Measurements from ENCODE around the gene MRFAP1L1.
"Not testable (repeated sequence)": the region's sequence is repeated elsewhere in the genome, so short reads cannot be mapped to it uniquely, and the experiment has no call there.

Gene MRFAP1L1

GRCh38 chr4:6686104-6686787, 23.4 kb downstream of the MRFAP1L1 start:
- no peak for DNase-seq

GRCh38 chr4:6684656-6685055, 25.0 kb downstream of the MRFAP1L1 start:
- no peak for DNase-seq

GRCh38 chr4:6682862-6683590, 26.6 kb downstream of the MRFAP1L1 start:
- no peak for DNase-seq

- DNase-seq = no peak
These were observed 28.5 kb downstream of the MRFAP1L1 start for GRCh38 chr4:6681191-6681590.

- DNase-seq = no peak
These were observed 29.2 kb downstream of the MRFAP1L1 start for GRCh38 chr4:6680372-6681034.

- no peak for DNase-seq
These were observed 32.7 kb downstream of the MRFAP1L1 start for GRCh38 chr4:6676722-6677558.

- DNase-seq = peak; percentile 28
These were observed 35.0 kb downstream of the MRFAP1L1 start for GRCh38 chr4:6674500-6675149.

- peak; percentile 82 for DNase-seq
These were observed 35.8 kb downstream of the MRFAP1L1 start for GRCh38 chr4:6673660-6674499.

GRCh38 chr4:6673191-6673659, 36.4 kb downstream of the MRFAP1L1 start:
- DNase-seq = not testable (repeated sequence)

- not testable (repeated sequence) for DNase-seq
These were observed 37.0 kb downstream of the MRFAP1L1 start for GRCh38 chr4:6672541-6673190.

- no peak for DNase-seq
These were observed 37.5 kb downstream of the MRFAP1L1 start for GRCh38 chr4:6672131-6672530.

GRCh38 chr4:6671648-6672047, 38.0 kb downstream of the MRFAP1L1 start:
- no peak for DNase-seq

- no peak for DNase-seq
These were observed 41.3 kb downstream of the MRFAP1L1 start for GRCh38 chr4:6668391-6668790.

- DNase-seq = no peak
These were observed 44.4 kb downstream of the MRFAP1L1 start for GRCh38 chr4:6665320-6665654.

GRCh38 chr4:6663596-6664393, 45.9 kb downstream of the MRFAP1L1 start:
- DNase-seq = no peak

- DNase-seq = no peak
These were observed 47.1 kb downstream of the MRFAP1L1 start for GRCh38 chr4:6662591-6662990.

GRCh38 chr4:6660430-6660829, 49.2 kb downstream of the MRFAP1L1 start:
- no peak for DNase-seq

- DNase-seq = no peak
These were observed 49.8 kb downstream of the MRFAP1L1 start for GRCh38 chr4:6659897-6660296.

GRCh38 chr4:6658597-6659075, 51.0 kb downstream of the MRFAP1L1 start:
- DNase-seq = no peak

- no peak for DNase-seq
These were observed 51.5 kb downstream of the MRFAP1L1 start for GRCh38 chr4:6658209-6658595.

Data from NCI-H1105 (cell line).